KOPT-K1 (cell line): Measurements from ENCODE around the gene TAS2R38.

Source experiments
- H3K27ac ChIP-seq: fragments of 200-600 bp; sonication (generic); 2 replicates; pipeline ENCODE4 v1.5.1; 2016; ENCODE audit warnings: antibody characterized with exemption, mild to moderate bottlenecking, low read depth, low read length; ENCODE audit not compliant: poor library complexity, severe bottlenecking
- H3K36me3 ChIP-seq: fragments of 200-600 bp; sonication (generic); 2 replicates; pipeline ENCODE4 v1.5.1; 2017; ENCODE audit warnings: antibody characterized with exemption, mild to moderate bottlenecking, low read length, moderate library complexity; ENCODE audit not compliant: insufficient read depth
- H3K9me3 ChIP-seq: fragments of 200-600 bp; sonication (generic); 2 replicates; pipeline ENCODE4 v1.5.1; 2017; ENCODE audit warnings: antibody characterized with exemption, low read length, mild to moderate bottlenecking; ENCODE audit not compliant: insufficient read depth, poor library complexity, severe bottlenecking

Gene TAS2R38

GRCh38 chr7:141973673-141974072, at the start of gene TAS2R38:
Gene TAS2R38 (minus strand): TSS chr7:141973773. CDS start chr7:141973689, 84 bp downstream.
- Histone ChIP-seq H3K36me3 (no peaks in the 10 kb centered on the region), H3K9me3 (no peaks in the 10 kb centered on the region), H3K27ac (no peak within 1 kb of the TSS)

DNA sequence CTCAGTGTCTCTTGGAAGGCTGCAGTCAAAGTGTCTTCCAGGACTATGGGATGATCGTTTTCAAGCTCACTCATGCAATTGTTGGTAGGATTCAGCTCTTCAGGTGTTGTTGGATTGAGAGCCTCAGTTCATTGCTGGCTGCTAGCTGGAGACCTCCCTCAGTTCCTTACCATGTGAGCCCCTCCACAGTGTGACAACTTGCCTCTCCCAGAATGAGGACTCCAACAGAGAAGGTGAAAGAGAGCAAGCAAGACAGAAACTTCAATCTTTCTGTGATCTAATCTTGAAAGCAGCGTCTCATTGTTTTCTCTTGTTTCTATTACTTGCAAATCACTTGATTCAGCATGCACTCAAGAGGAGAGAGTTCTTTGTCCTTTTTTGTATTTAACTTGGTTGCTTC, 44.6 kb upstream of the TAS2R38 start:
- Histone ChIP-seq H3K27ac (no peak overlapping the region), H3K36me3 (no peaks in the 10 kb centered on the region), H3K9me3 (no peaks in the 10 kb centered on the region)

- no peaks in the 10 kb centered on the region for H3K36me3 ChIP-seq
- no peak overlapping the region for H3K27ac ChIP-seq
- no peaks in the 10 kb centered on the region for H3K9me3 ChIP-seq
Observed at GRCh38 chr7:142017451-142017850, 43.9 kb upstream of the TAS2R38 start.

- Histone ChIP-seq H3K9me3 (no peaks in the 10 kb centered on the region), H3K36me3 (no peaks in the 10 kb centered on the region), H3K27ac (no peak overlapping the region)
Observed at GRCh38 chr7:142012825-142013511, 39.4 kb upstream of the TAS2R38 start.

DNA sequence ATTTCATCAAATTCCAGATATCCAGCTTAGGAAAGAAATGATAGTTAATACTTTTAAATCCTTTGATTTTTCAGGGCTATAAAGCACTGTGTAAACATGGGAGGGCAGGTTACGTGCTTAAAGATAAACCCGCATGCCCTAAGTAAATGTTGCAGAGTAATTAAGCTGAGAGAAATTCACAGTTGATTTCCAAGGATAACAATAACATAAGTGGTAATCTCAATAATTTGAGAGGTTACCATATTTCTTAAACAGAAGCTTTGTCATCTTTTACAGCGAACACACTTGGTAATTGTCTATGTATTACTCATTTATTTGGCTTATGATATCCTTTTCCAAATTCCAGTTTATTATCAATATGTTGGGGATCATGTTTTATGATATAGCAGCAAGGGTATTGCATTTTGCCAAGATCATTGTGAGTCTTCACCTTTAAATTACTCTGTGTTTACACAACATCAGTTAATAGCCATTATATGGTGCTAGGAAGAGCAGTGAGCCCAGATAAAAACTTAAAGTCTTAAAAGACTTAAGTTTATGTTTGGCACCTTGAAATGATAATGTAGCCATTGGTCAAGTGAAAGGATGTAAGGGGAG, 37.5 kb upstream of the TAS2R38 start:
- no peaks in the 10 kb centered on the region for H3K9me3 ChIP-seq
- H3K36me3 ChIP-seq: no peaks in the 10 kb centered on the region
- no peak overlapping the region for H3K27ac ChIP-seq

- Histone ChIP-seq H3K27ac (no peak overlapping the region), H3K36me3 (no peaks in the 10 kb centered on the region), H3K9me3 (no peaks in the 10 kb centered on the region)
Observed at GRCh38 chr7:142009187-142009586, 35.6 kb upstream of the TAS2R38 start.

GRCh38 chr7:142006577-142006976, 33.0 kb upstream of the TAS2R38 start:
- no peaks in the 10 kb centered on the region for H3K36me3 ChIP-seq
- H3K27ac ChIP-seq: no peak overlapping the region
- H3K9me3 ChIP-seq: no peaks in the 10 kb centered on the region

DNA sequence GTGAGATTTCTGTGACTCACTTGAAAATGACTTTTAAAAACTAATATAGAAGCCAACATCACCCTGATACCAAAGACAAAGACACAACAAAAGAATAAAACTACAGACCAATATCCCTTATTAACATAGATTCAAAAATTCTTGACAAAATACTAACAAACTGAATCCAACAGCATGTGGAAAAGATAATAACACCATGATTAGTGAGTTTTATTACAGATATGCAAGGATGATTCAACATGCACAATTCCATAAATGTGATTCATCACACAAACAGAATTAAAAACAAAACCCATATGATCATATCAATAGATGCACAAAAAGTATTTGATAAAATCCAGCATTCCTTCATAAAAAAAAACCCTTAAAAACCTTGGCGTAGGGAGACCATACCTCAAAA, 28.6 kb upstream of the TAS2R38 start:
- Histone ChIP-seq H3K36me3 (no peaks in the 10 kb centered on the region), H3K9me3 (no peaks in the 10 kb centered on the region), H3K27ac (no peak overlapping the region)

DNA sequence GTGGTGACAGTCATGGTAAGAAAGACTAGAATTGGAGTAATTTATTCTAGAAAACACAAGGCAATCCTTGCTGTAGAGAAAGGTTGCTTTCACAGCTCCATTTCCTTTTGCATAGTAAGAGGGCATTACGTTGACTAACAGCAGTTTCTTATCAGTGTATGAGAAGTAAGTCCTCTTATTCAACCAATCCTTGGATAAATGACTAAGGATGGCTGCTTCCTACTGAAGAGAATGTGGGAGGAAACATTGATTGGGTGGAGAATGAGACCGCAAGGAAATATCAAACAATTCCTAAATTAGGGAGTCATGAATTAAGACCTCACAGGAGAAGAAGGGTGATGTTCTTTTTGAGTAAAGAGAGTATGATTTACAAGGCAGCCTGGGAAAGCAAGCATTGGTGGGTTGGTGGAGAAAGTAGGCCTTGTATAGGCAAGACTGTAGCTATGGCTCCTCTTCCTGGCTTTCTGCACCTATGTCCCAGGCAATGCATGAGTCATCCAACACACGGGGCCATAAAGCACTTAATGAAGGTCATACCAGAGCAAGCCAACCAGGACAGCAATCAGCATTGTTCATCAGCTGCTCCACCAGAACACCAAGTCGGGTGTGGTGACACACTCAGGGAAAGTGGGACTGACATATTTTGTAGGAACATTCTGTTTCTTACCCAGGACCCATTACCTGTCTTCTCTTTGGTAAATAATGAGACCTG, 27.7 kb upstream of the TAS2R38 start:
- no peaks in the 10 kb centered on the region for H3K9me3 ChIP-seq
- H3K36me3 ChIP-seq: no peaks in the 10 kb centered on the region
- no peak overlapping the region for H3K27ac ChIP-seq

DNA sequence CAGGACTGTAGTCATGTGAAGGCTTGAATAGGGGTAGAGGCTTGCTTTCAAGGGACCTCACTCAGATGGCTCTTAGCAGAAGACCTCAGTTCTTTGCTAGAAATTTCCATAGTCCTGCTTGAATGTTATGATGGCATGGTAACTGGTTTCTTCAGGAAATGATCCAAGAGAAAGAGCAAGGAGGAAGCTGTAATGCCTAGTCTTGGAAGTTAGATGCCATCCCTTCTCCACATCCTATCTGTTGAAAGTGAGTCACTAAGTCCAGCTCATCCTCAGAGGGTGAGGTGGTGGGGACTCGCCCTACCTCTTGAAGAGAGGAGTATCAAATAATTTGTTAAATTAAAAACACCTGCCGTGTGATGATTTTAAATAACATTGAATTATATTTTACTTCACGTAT, 26.7 kb upstream of the TAS2R38 start:
- Histone ChIP-seq H3K36me3 (no peaks in the 10 kb centered on the region), H3K27ac (no peak overlapping the region), H3K9me3 (no peaks in the 10 kb centered on the region)

DNA sequence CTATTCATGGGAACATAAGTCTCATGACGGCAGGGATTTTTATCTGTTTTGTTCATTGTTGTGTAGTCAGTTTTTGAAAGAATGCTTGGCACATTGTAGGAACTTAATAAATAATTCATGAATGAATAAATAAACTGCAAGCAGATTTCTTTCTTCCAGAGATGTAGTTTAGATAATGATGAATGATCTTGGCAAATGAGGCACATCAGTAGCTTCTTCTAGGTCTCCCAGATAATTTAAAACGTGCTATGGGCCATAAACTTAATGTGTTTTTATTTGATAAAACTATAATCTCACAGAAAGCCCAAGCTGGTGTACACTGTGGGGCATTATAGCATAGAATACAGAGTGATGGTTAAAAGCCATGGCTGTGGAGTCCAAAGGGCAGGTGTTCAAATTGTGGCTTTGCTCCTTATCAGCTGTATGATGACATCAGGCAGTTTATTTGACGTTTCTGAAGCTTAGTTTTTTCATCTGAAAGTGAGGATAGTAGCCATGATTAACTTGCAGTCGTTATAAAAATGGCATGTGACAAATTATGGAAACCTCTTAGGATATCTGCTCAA, 25.6 kb upstream of the TAS2R38 start:
- Histone ChIP-seq H3K27ac (no peak overlapping the region), H3K36me3 (no peaks in the 10 kb centered on the region), H3K9me3 (no peaks in the 10 kb centered on the region)

- no peaks in the 10 kb centered on the region for H3K36me3 ChIP-seq
Observed at GRCh38 chr7:141993354-141993753, 19.8 kb upstream of the TAS2R38 start.

GRCh38 chr7:141992688-141993087, 19.1 kb upstream of the TAS2R38 start:
- no peaks in the 10 kb centered on the region for H3K9me3 ChIP-seq
- H3K27ac ChIP-seq: no peak overlapping the region
- no peaks in the 10 kb centered on the region for H3K36me3 ChIP-seq

More at GRCh38 chr7:141993354-141993753, 19.8 kb upstream of the TAS2R38 start:
- H3K9me3 ChIP-seq: no peaks in the 10 kb centered on the region
- no peak overlapping the region for H3K27ac ChIP-seq

- H3K9me3 ChIP-seq: no peaks in the 10 kb centered on the region
- H3K27ac ChIP-seq: no peak overlapping the region
Observed at GRCh38 chr7:141992156-141992555, 18.6 kb upstream of the TAS2R38 start.

GRCh38 chr7:141991140-141991539, 17.6 kb upstream of the TAS2R38 start:
- Histone ChIP-seq H3K9me3 (no peaks in the 10 kb centered on the region), H3K36me3 (no peaks in the 10 kb centered on the region), H3K27ac (no peak overlapping the region)

More at GRCh38 chr7:141992156-141992555, 18.6 kb upstream of the TAS2R38 start:
- H3K36me3 ChIP-seq: no peaks in the 10 kb centered on the region
